ENCODE data around the gene GRID1. TPM values are rescaled to one million over a fixed set of nuclear protein-coding genes. Genes with fewer than 3 reads are reported as not detected.

GRID1 gene
- total RNA-seq, 1 donor = not detected

GRCh38 chr10:86057708-86058107 is 308.9 kb downstream of the GRID1 start:
- Histone ChIP-seq H3K4me1 (ENCODE audit: insufficient read depth, low read length) (no peaks in the 10 kb centered on the region), H3K27me3 (ENCODE audit: insufficient read depth, low read length) (no peaks in the 10 kb centered on the region), H3K9me3 (ENCODE audit: low read depth, low read length) (no peaks in the 10 kb centered on the region), H3K4me3 (ENCODE audit: low read length) (no peak overlapping the region)

GRCh38 chr10:86056672-86057071 is 309.9 kb downstream of the GRID1 start:
- Histone ChIP-seq H3K4me3 (ENCODE audit: low read length) (no peak overlapping the region), H3K4me1 (ENCODE audit: insufficient read depth, low read length) (no peaks in the 10 kb centered on the region), H3K9me3 (ENCODE audit: low read depth, low read length) (no peaks in the 10 kb centered on the region), H3K27me3 (ENCODE audit: insufficient read depth, low read length) (no peaks in the 10 kb centered on the region)

GRCh38 chr10:86055928-86056327 is 310.7 kb downstream of the GRID1 start:
- H3K9me3 ChIP-seq (ENCODE audit: low read depth, low read length) = no peaks in the 10 kb centered on the region
- H3K27me3 ChIP-seq (ENCODE audit: insufficient read depth, low read length) = no peaks in the 10 kb centered on the region
- no peaks in the 10 kb centered on the region for H3K4me1 ChIP-seq (ENCODE audit: insufficient read depth, low read length)
- H3K4me3 ChIP-seq (ENCODE audit: low read length) = no peak overlapping the region

GRCh38 chr10:86053675-86054074 is 312.9 kb downstream of the GRID1 start:
- Histone ChIP-seq H3K4me3 (ENCODE audit: low read length) (no peak overlapping the region), H3K9me3 (ENCODE audit: low read depth, low read length) (no peaks in the 10 kb centered on the region), H3K27me3 (ENCODE audit: insufficient read depth, low read length) (no peaks in the 10 kb centered on the region), H3K4me1 (ENCODE audit: insufficient read depth, low read length) (no peaks in the 10 kb centered on the region)

GRCh38 chr10:86051586-86051985 is 315.0 kb downstream of the GRID1 start:
- H3K9me3 ChIP-seq (ENCODE audit: low read depth, low read length) = no peaks in the 10 kb centered on the region
- H3K4me3 ChIP-seq (ENCODE audit: low read length) = no peak overlapping the region
- H3K4me1 ChIP-seq (ENCODE audit: insufficient read depth, low read length) = no peaks in the 10 kb centered on the region
- no peaks in the 10 kb centered on the region for H3K27me3 ChIP-seq (ENCODE audit: insufficient read depth, low read length)

GRCh38 chr10:86049442-86049841 is 317.2 kb downstream of the GRID1 start:
- Histone ChIP-seq H3K9me3 (ENCODE audit: low read depth, low read length) (no peaks in the 10 kb centered on the region), H3K4me1 (ENCODE audit: insufficient read depth, low read length) (no peaks in the 10 kb centered on the region), H3K27me3 (ENCODE audit: insufficient read depth, low read length) (no peaks in the 10 kb centered on the region), H3K4me3 (ENCODE audit: low read length) (no peak overlapping the region)

- H3K27me3 ChIP-seq (ENCODE audit: insufficient read depth, low read length) = no peaks in the 10 kb centered on the region
- H3K9me3 ChIP-seq (ENCODE audit: low read depth, low read length) = no peaks in the 10 kb centered on the region
- no peaks in the 10 kb centered on the region for H3K4me1 ChIP-seq (ENCODE audit: insufficient read depth, low read length)
- H3K4me3 ChIP-seq (ENCODE audit: low read length) = no peak overlapping the region
Observed at GRCh38 chr10:86048973-86049372, 317.6 kb downstream of the GRID1 start.

- Histone ChIP-seq H3K27me3 (ENCODE audit: insufficient read depth, low read length) (no peaks in the 10 kb centered on the region), H3K4me3 (ENCODE audit: low read length) (no peak overlapping the region), H3K9me3 (ENCODE audit: low read depth, low read length) (no peaks in the 10 kb centered on the region), H3K4me1 (ENCODE audit: insufficient read depth, low read length) (no peaks in the 10 kb centered on the region)
Observed at GRCh38 chr10:86048571-86048970, 318.0 kb downstream of the GRID1 start.

- H3K27me3 ChIP-seq (ENCODE audit: insufficient read depth, low read length) = no peaks in the 10 kb centered on the region
- H3K9me3 ChIP-seq (ENCODE audit: low read depth, low read length) = no peaks in the 10 kb centered on the region
- no peak overlapping the region for H3K4me3 ChIP-seq (ENCODE audit: low read length)
- H3K4me1 ChIP-seq (ENCODE audit: insufficient read depth, low read length) = no peaks in the 10 kb centered on the region
Observed at GRCh38 chr10:86047588-86047987, 319.0 kb downstream of the GRID1 start.

GRCh38 chr10:86046845-86047460 is 319.6 kb downstream of the GRID1 start:
- Histone ChIP-seq H3K27me3 (ENCODE audit: insufficient read depth, low read length) (no peaks in the 10 kb centered on the region), H3K4me3 (ENCODE audit: low read length) (no peak overlapping the region), H3K4me1 (ENCODE audit: insufficient read depth, low read length) (no peaks in the 10 kb centered on the region), H3K9me3 (ENCODE audit: low read depth, low read length) (no peaks in the 10 kb centered on the region)

- H3K4me3 ChIP-seq (ENCODE audit: low read length) = no peak overlapping the region
- H3K27me3 ChIP-seq (ENCODE audit: insufficient read depth, low read length) = no peaks in the 10 kb centered on the region
- no peaks in the 10 kb centered on the region for H3K9me3 ChIP-seq (ENCODE audit: low read depth, low read length)
- H3K4me1 ChIP-seq (ENCODE audit: insufficient read depth, low read length) = no peaks in the 10 kb centered on the region
Observed at GRCh38 chr10:86045896-86046295, 320.7 kb downstream of the GRID1 start.

GRCh38 chr10:86044029-86044428 is 322.6 kb downstream of the GRID1 start:
- H3K4me1 ChIP-seq (ENCODE audit: insufficient read depth, low read length) = no peaks in the 10 kb centered on the region
- H3K4me3 ChIP-seq (ENCODE audit: low read length) = no peak overlapping the region
- no peaks in the 10 kb centered on the region for H3K9me3 ChIP-seq (ENCODE audit: low read depth, low read length)
- no peaks in the 10 kb centered on the region for H3K27me3 ChIP-seq (ENCODE audit: insufficient read depth, low read length)

GRCh38 chr10:86043236-86043635 is 323.4 kb downstream of the GRID1 start:
- H3K27me3 ChIP-seq (ENCODE audit: insufficient read depth, low read length) = no peaks in the 10 kb centered on the region
- H3K9me3 ChIP-seq (ENCODE audit: low read depth, low read length) = no peaks in the 10 kb centered on the region
- H3K4me3 ChIP-seq (ENCODE audit: low read length) = no peak overlapping the region

GRCh38 chr10:86042161-86042560 is 324.4 kb downstream of the GRID1 start:
- no peaks in the 10 kb centered on the region for H3K9me3 ChIP-seq (ENCODE audit: low read depth, low read length)
- H3K4me1 ChIP-seq (ENCODE audit: insufficient read depth, low read length) = no peaks in the 10 kb centered on the region
- H3K4me3 ChIP-seq (ENCODE audit: low read length) = no peak overlapping the region
- no peaks in the 10 kb centered on the region for H3K27me3 ChIP-seq (ENCODE audit: insufficient read depth, low read length)

More at GRCh38 chr10:86043236-86043635, 323.4 kb downstream of the GRID1 start:
- no peaks in the 10 kb centered on the region for H3K4me1 ChIP-seq (ENCODE audit: insufficient read depth, low read length)

GRCh38 chr10:86041116-86041515 is 325.5 kb downstream of the GRID1 start:
- H3K27me3 ChIP-seq (ENCODE audit: insufficient read depth, low read length) = no peaks in the 10 kb centered on the region
- no peak overlapping the region for H3K4me3 ChIP-seq (ENCODE audit: low read length)
- H3K4me1 ChIP-seq (ENCODE audit: insufficient read depth, low read length) = no peaks in the 10 kb centered on the region
- H3K9me3 ChIP-seq (ENCODE audit: low read depth, low read length) = no peaks in the 10 kb centered on the region

- Histone ChIP-seq H3K9me3 (ENCODE audit: low read depth, low read length) (no peaks in the 10 kb centered on the region), H3K4me1 (ENCODE audit: insufficient read depth, low read length) (no peaks in the 10 kb centered on the region), H3K27me3 (ENCODE audit: insufficient read depth, low read length) (no peaks in the 10 kb centered on the region), H3K4me3 (ENCODE audit: low read length) (no peak overlapping the region)
Observed at GRCh38 chr10:86038371-86038770, 328.2 kb downstream of the GRID1 start.
